GM23338 (cell line): ENCODE data around the gene PIK3AP1. TPM values are rescaled to one million over a fixed set of nuclear protein-coding genes. Genes with fewer than 3 reads are reported as not detected.

Experiments used
- ATAC-seq: fragments of 200-7000 bp; cut with Tn5 transposase; 3 replicates; pipeline ENCODE4 v1.9.1; 2020
- DNase-seq: peaks from one replicate; pipeline ENCODE4 v3.0.0-alpha.2; 2015; ENCODE audit warnings: low spot score
- H2AFZ ChIP-seq: fragments of 200-600 bp; sonication (generic); 2 replicates; pipeline ENCODE4 v1.8.0; 2016; ENCODE audit warnings: antibody characterized with exemption, mild to moderate bottlenecking, moderate library complexity
- H3F3A ChIP-seq: fragments of 200-600 bp; sonication (generic); replicated peaks from 2 replicates; pipeline ENCODE4 v1.8.0; 2017; ENCODE audit warnings: antibody characterized with exemption, mixed run types, low read depth
- H3K27ac ChIP-seq: fragments of 200-600 bp; sonication (generic); 2 replicates; pipeline ENCODE4 v1.6.1; 2016; ENCODE audit warnings: low read depth
- H3K27me3 ChIP-seq: fragments of 200-600 bp; sonication (generic); 2 replicates; pipeline ENCODE4 v1.8.0; 2016; ENCODE audit warnings: mild to moderate bottlenecking, mixed run types, moderate library complexity; ENCODE audit not compliant: insufficient read depth
- H3K36me3 ChIP-seq: fragments of 200-600 bp; sonication (generic); 2 replicates; pipeline ENCODE4 v1.8.0; 2016; ENCODE audit warnings: mild to moderate bottlenecking; ENCODE audit not compliant: insufficient read depth
- H3K4me1 ChIP-seq: fragments of 200-600 bp; sonication (generic); 2 replicates; pipeline ENCODE4 v1.8.0; 2016; ENCODE audit warnings: mild to moderate bottlenecking, moderate library complexity; ENCODE audit not compliant: insufficient read depth
- H3K4me2 ChIP-seq: fragments of 200-600 bp; sonication (generic); 2 replicates; pipeline ENCODE4 v1.7.1; 2017; ENCODE audit warnings: mixed run types
- H3K4me3 ChIP-seq: fragments of 200-600 bp; sonication (generic); 2 replicates; pipeline ENCODE4 v1.6.1; 2016; ENCODE audit warnings: mixed run types
- H3K79me2 ChIP-seq: fragments of 200-600 bp; sonication (generic); replicated peaks from 2 replicates; pipeline ENCODE4 v1.8.0; 2017; ENCODE audit warnings: mild to moderate bottlenecking; ENCODE audit not compliant: insufficient read depth
- H3K9me2 ChIP-seq: fragments of 200-600 bp; sonication (generic); 2 replicates; pipeline ENCODE4 v1.8.0; 2017; ENCODE audit not compliant: insufficient read depth
- H4K20me1 ChIP-seq: fragments of 200-600 bp; sonication (generic); replicated peaks from 2 replicates; pipeline ENCODE4 v1.8.0; 2017; ENCODE audit warnings: mild to moderate bottlenecking; ENCODE audit not compliant: insufficient read depth
- H3K27ac Mint-ChIP-seq: 2 replicates; pipeline ENCODE4 v1.8.0; 2020; ENCODE audit warnings: inconsistent platforms, mild to moderate bottlenecking, moderate library complexity, mixed read lengths
- H3K27me3 Mint-ChIP-seq: 3 replicates; pipeline ENCODE4 v1.8.0; 2022; ENCODE audit warnings: low read depth, mild to moderate bottlenecking, moderate library complexity, mixed read lengths, inconsistent platforms; ENCODE audit not compliant: insufficient read depth, poor library complexity
- H3K36me3 Mint-ChIP-seq: 3 replicates; pipeline ENCODE4 v1.8.0; 2021; ENCODE audit warnings: low read depth, mild to moderate bottlenecking, inconsistent platforms, moderate library complexity, mixed read lengths
- H3K4me1 Mint-ChIP-seq: 3 replicates; pipeline ENCODE4 v1.8.0; 2020; ENCODE audit warnings: mild to moderate bottlenecking, inconsistent platforms, mixed read lengths
- H3K4me3 Mint-ChIP-seq: 3 replicates; pipeline ENCODE4 v1.8.0; 2021; ENCODE audit warnings: moderate library complexity, mild to moderate bottlenecking, inconsistent platforms, mixed read lengths
- H3K9me3 Mint-ChIP-seq: 3 replicates; pipeline ENCODE4 v1.8.0; 2020; ENCODE audit warnings: moderate library complexity, mild to moderate bottlenecking, inconsistent platforms, mixed read lengths
- CREB1 ChIP-seq: fragments of 250-450 bp; sonication (Bioruptor Pico); IDR thresholded peaks from 2 replicates; pipeline ENCODE4 v1.5.0; 2020; ENCODE audit warnings: low read depth, mild to moderate bottlenecking, moderate library complexity
- CTCF ChIP-seq, 2 experiments: fragments of 200-600 bp in 1 of 2; sonication (generic) in 1 of 2; conservative IDR thresholded peaks; 2 replicates each; pipeline versions ENCODE4 v1.5.1 to v1.6.1; 2016 to 2017; ENCODE audit warnings: antibody characterized with exemption in 2 of 2, low read depth in 2 of 2, mild to moderate bottlenecking in 2 of 2, moderate library complexity in 1 of 2
- ETS1 ChIP-seq: IDR thresholded peaks from 2 replicates; pipeline ENCODE4 v1.6.1; 2016; ENCODE audit warnings: antibody characterized with exemption
- EZH2 ChIP-seq: fragments of 200-600 bp; sonication (generic); IDR thresholded peaks from one replicate; pipeline ENCODE4 v1.8.0; 2017; ENCODE audit warnings: antibody characterized with exemption, mild to moderate bottlenecking, low read depth; ENCODE audit not compliant: unreplicated experiment
- EZH2phosphoT487 ChIP-seq: fragments of 200-600 bp; sonication (generic); IDR thresholded peaks from one replicate; pipeline ENCODE4 v1.8.1; 2018; ENCODE audit warnings: antibody characterized with exemption; ENCODE audit not compliant: unreplicated experiment
- JUNB ChIP-seq: IDR thresholded peaks from one replicate; pipeline ENCODE4 v1.6.1; 2016; ENCODE audit warnings: antibody characterized with exemption; ENCODE audit not compliant: unreplicated experiment
- NANOG ChIP-seq: IDR thresholded peaks from 2 replicates; pipeline ENCODE4 v1.6.1; 2016; ENCODE audit warnings: antibody characterized with exemption, borderline replicate concordance
- POLR2AphosphoS5 ChIP-seq: IDR thresholded peaks from 2 replicates; pipeline ENCODE4 v1.6.1; 2016; ENCODE audit warnings: antibody characterized with exemption, low read depth
- REST ChIP-seq: IDR thresholded peaks from one replicate; pipeline ENCODE4 v1.6.1; 2018; ENCODE audit warnings: antibody characterized with exemption; ENCODE audit not compliant: unreplicated experiment
- STAT1 ChIP-seq: IDR thresholded peaks from one replicate; pipeline ENCODE4 v1.6.1; 2016; ENCODE audit warnings: antibody characterized with exemption; ENCODE audit not compliant: unreplicated experiment
- ZNF114 ChIP-seq: fragments of 250-450 bp; sonication (Bioruptor Pico); IDR thresholded peaks from 2 replicates; pipeline ENCODE4 v1.5.0; 2020; ENCODE audit warnings: mild to moderate bottlenecking, moderate library complexity
- ZNF331 ChIP-seq: fragments of 250-450 bp; sonication (Bioruptor Pico); IDR thresholded peaks from 2 replicates; pipeline ENCODE4 v1.5.0; 2020; ENCODE audit warnings: low read depth, mild to moderate bottlenecking, moderate library complexity
- ZNF462 ChIP-seq: fragments of 250-450 bp; sonication (Bioruptor Pico); IDR thresholded peaks from 2 replicates; pipeline ENCODE4 v1.5.0; 2020; ENCODE audit warnings: mild to moderate bottlenecking, moderate library complexity
- polyA plus RNA-seq: library from polyadenylated mRNA; unstranded; fragments of >200 nt; fragmentation: Nextera tagmentation; extraction: Ambion mirVana; gene quantifications from 2 replicates; pipeline ENCODE4 v1.2.1, GENCODE V29; 2016
- total RNA-seq: library from RNA; depleted of rRNA; stranded (reverse); fragments of >200 nt; shearing (Covaris generic); gene quantifications from 2 replicates; pipeline ENCODE4 v1.2.3, GENCODE V29; 2014

PIK3AP1 gene
- total and polyA plus RNA-seq, 2 experiments from 2014 or later = 0.65 to 2.3 TPM

GRCh38 chr10:96555330-96555729, 165.0 kb downstream of the PIK3AP1 start:
- no peaks in the 10 kb centered on the region for H3K9me2 ChIP-seq
- no peak for DNase-seq
- Mint-ChIP-seq H3K4me3 (no peak overlapping the region), H3K27ac (no peak overlapping the region), H3K27me3 (no peaks in the 10 kb centered on the region), H3K36me3 (peaks cover 19% of the 10 kb centered on the region), H3K9me3 (no peaks in the 10 kb centered on the region), H3K4me1 (no peaks in the 10 kb centered on the region)
- H3K79me2 ChIP-seq = peaks cover 7% of the 10 kb centered on the region
- H3K27me3 ChIP-seq = no peaks in the 10 kb centered on the region
- TF ChIP-seq ZNF462 (CRISPR knock-in tag) (no peak), REST (no peak), JUNB (no peak), ETS1 (no peak), EZH2phosphoT487 (no peak), EZH2 (no peak), ZNF331 (CRISPR knock-in tag) (no peak), CTCF (conservative IDR thresholded peaks at IDR 0.05; ENCODE audit: low read depth in 2 of 2) (no peak), STAT1 (no peak), ZNF114 (CRISPR knock-in tag) (no peak), POLR2AphosphoS5 (no peak), NANOG (no peak), CREB1 (CRISPR knock-in tag) (no peak)
- H4K20me1 ChIP-seq = peaks cover 14% of the 10 kb centered on the region
- no peak overlapping the region for H2AFZ ChIP-seq
- no peak overlapping the region for H3K4me3 ChIP-seq
- no peak overlapping the region for H3K27ac ChIP-seq
- no peaks in the 10 kb centered on the region; the same call in 1 of the 2 replicates for H3K4me1 ChIP-seq
- no peaks in the 10 kb centered on the region for H3F3A ChIP-seq
- ATAC-seq = no peak
- no peak overlapping the region for H3K4me2 ChIP-seq
- H3K36me3 ChIP-seq = peaks cover 4% of the 10 kb centered on the region; the same call in 1 of the 2 replicates
